Right kidney (tissue), 1 donor: Measurements from ENCODE around the gene PCIF1.
A peak's percentile ranks its signal among the peaks of the same experiment; 100 is the strongest.
"Not testable (repeated sequence)": the region's sequence is repeated elsewhere in the genome, so short reads cannot be mapped to it uniquely, and the experiment has no call there.

Source experiments
- DNase-seq: peaks from one replicate; pipeline ENCODE4 v3.0.0-alpha.2; 2016

PCIF1 gene

DNA sequence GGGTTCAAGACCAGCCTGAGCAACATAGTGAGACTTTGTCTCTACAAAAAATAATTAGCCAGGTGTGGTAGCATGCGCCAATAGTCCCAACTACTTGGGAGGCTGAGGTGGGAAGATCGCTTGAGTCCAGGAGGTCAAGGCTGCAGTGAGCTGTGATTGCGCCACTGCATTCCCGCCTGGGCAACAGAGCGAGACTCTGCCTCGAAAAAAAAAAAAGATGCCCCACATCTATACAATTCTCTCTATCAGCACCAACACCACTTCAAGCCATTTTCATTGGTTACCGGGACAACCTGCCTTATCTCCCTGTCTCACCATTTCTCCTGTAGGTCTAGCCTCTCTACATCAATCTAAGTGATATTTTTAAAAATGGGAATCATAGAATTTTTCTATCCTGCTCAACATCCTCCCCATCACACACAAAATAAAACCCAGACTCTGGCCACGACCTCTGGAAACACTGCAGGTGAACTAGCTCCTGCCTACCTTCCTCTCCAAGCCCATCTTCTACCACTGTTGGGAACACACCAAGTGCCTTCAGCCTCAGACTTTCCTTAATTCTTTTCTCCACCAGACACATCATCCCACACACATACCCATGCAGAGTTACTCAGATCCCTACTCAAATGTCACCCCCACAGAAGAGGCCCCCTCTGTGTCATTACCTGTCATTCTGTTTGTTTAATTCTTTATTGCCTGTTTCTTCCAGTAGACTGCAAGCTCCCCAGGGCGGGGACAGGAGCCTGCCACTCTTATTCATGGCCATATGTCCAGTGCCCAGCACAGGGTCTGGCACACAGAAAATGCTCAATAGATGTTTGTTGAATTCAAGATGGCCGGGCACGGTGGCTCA lies 12.9 kb upstream of the PCIF1 start:
- no peak for DNase-seq

- peak; percentile 48 for DNase-seq
These were observed 9.9 kb upstream of the PCIF1 start for GRCh38 chr20:45924391-45925261.

- no peak for DNase-seq
These were observed 8.5 kb upstream of the PCIF1 start for GRCh38 chr20:45925821-45926506.

- DNase-seq = no peak
These were observed 7.8 kb upstream of the PCIF1 start for GRCh38 chr20:45926731-45927070.

DNA sequence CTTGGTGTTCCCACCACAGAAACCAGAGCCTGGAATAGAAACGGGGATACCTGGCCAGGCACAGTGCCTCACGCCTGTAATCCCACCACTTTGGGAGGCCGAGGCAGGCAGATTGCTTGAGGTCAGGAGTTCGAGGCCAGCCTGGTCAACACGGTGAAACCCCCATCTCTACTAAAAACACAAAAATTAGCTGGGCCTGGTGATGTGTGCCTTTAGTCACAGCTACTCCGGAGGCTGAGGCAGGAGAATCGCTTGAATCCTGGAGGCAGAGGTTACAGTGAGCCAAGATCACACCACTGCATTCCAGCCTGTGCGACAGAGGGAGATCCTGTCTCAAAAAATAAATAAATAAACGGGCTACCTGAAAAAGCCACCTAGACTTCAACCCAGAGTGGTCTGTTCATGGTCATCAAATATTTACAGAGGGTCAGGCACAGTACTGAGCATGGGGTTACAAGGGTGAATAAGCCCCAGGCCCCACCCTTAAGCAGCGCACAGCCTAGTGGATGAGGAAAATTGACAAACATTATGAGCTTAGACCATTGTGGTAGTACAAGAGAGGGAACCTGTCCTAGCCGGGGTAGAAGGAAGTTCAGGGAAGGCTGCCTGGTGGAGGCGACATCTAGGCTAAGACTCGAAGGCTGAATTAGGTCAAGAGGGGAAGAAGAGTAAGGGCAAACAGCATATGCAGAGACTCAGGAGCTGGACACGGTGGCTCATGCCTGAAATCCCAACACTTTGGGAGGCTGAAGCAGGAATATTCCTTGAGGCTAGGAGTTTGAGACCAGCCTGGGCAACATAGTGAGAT lies 7.2 kb upstream of the PCIF1 start:
- DNase-seq = no peak

DNA sequence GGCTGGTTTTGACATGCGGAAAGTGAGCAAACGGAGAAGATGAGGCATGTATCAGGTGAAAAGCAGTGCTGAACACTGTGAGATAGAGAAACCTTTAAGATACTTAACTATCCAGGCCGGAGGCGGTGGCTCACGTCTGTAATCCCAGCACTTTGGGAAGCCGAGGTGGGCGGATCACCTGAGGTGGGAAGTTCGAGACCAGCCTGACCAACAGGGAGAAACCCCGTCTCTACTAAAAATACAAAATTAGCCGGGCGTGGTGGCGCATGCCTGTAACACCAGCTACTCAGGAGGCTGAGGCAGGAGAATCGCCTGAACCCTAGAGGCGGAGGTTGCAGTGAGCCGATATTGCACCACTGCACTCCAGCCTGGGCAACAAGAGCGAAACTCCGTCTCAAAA lies 2.8 kb upstream of the PCIF1 start:
- not testable (repeated sequence) for DNase-seq

DNA sequence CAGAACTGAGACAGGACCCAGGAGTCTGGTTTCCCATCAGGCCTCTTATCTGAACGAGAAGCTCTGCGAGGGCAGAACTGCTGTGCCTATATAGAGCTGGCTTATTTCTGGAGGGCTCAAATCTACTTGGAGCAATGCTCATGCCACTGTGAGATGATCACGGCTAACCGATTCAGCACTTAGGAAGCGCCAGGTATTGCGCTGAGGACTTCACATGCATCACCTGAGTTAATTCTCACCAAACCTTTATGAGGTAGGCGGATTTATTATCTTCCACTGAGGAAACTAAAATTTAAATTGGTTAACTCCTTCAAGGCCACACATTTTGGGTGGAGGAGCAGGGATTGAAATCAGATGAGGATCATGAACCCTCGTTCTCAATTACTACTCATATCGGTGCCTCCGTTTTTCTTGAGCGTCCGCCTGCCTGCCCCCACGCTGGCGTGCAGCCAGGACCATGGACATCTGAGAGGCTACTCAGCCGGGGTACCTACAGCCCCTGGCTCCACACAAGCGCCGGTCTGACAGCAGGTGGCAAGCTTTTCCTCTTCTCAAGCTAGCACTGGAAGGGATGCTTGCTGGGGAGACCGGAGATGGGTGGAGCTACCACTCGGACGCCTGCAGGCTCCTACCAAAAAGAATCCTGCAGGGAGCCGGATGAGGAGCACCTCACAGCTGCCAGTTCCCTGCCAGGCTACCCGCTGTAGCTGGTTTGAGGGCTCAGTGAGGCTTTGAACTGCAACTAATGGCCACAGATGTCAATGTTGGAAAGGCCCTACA lies 1.0 kb upstream of the PCIF1 start:
- DNase-seq = no peak

GRCh38 chr20:45934046-45934585 lies 367 bp upstream of the PCIF1 start:
- peak; percentile 68 for DNase-seq

- no peak for DNase-seq
These were observed 1.0 kb downstream of the PCIF1 start for GRCh38 chr20:45935416-45936046.

GRCh38 chr20:45937765-45938164 lies 3.3 kb downstream of the PCIF1 start:
- DNase-seq = no peak

DNA sequence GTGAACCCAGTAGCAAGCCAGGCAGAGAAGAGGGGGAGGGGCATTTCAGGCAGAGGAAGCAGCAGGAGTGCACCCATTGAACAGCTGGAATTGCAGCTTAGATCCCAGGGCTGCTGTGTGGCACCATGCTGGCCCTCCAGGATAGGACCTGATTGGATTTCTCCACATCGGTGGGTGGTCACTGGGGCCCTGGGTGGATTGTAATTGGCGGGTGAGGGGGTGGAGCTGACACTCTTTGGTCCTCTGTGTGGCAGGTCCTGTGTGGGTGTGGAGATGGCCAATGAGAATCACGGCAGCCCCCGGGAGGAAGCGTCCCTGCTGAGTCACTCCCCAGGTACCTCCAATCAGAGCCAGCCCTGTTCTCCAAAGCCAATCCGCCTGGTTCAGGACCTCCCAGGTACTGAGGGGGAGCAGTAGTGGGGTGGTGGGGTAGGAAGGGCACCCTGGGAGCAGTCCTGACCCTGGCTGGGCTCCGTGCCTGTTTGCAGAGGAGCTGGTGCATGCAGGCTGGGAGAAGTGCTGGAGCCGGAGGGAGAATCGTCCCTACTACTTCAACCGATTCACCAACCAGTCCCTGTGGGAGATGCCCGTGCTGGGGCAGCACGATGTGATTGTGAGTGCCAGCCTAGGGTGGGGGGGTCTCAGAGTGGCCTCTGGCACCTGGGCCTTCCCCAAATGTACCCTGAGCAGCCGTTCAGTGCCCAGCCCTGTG lies 4.4 kb downstream of the PCIF1 start:
- no peak for DNase-seq

DNA sequence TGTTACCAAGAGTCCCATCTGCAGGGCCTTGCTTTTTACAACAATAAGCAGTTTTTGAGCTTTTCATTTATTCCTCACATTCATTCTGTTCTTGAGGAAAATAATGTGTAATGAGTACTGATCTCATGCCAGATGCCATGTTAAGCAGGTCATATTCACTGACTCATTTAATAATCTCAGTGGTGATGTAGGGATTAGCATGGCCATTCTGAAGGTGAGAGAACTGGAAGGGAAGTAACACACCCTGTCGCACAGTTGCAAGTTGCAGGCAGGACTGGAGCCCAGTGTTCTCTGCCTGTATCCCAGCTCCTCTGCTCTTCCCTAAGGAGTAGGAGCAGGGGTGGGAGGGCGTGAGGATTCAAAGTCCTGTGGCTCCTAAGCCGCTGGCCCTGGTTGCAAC lies 5.6 kb downstream of the PCIF1 start:
- DNase-seq = no peak

DNA sequence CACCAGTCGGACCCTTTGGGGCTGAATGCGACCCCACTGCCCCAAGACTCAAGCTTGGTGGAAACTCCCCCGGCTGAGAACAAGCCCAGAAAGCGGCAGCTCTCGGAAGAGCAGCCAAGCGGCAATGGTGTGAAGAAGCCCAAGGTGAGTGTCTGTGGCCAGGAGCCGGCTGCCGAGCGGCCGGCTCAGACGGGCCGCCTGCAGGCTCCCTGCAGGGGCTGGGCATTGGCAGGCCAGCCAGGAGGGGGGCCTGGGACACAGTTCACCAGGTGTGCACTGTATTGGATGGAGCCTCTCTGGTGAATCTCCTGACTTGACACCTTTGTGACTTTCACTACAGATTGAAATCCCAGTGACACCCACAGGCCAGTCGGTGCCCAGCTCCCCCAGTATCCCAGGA lies 6.0 kb downstream of the PCIF1 start:
- no peak for DNase-seq

GRCh38 chr20:45943613-45944012 lies 9.1 kb downstream of the PCIF1 start:
- no peak for DNase-seq

DNA sequence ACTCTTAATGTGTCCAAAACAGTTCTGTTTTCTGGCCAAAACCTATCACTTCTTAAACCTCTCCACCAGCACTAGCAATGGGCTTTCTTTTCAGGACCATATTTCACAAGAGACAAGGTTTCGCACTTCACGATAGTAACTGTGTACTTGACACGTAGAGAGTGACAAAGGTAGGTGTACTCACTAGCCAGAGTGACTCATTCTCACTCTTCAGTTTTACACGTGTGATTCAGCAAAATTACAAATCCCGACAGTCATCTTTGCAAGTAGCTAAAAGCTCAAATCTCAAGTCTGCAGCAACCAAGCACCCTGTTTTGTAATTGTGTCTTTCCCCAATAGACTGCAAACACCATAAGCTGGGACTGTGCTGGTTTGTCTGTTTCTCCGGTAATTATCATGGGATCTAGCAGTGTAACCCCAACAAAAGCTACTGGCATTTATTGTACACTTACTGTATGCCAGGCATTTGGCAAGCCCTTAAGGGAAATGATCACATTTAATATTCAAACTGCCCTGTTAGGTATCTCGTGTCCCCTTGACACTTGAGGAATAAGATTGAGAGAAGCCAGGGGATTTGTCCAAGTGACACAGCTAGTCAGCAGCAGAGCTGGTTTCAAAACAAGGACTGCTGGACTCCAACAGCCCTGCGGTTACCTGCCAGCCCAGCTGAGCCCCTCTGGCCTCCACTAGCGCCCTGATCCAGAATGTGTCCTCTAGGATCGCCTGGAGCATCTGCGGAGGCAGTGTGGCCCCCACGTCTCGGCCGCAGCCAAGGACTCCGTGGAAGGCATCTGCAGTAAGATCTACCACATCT lies 9.9 kb downstream of the PCIF1 start:
- no peak for DNase-seq

DNA sequence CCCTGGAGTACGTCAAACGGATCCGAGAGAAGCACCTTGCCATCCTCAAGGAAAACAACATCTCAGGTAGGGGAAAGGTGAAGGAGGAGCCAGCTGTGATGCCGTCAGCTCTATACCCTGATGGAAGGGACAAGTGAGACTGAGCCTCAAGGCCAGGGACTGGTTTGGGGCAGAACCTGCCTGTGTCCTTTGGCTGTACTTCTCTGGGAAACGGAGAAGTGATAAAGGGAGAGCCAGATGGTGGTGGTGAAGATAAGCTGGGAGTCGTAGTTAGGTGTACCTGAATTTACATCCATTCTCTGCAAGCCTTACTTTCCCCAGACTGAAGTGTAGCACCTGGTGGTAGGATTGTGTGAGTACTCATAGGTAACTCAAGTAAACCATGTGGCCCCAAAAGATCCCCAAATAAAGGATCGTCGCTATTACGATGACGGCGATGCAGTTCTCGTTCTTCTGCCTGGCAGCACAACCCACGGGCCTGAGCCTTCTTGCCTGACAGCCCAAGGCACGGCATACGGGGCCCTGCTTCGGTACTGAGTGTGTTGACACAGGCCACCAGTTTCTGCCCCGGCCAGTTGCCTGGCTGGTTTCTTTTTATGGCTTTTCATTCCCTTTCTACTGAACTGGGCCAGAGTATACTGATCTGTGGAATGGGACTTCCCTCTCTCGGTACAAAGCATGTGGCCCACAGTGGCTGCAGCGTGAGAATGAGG lies 10.6 kb downstream of the PCIF1 start:
- DNase-seq = no peak

- DNase-seq = no peak
These were observed 11.2 kb downstream of the PCIF1 start for GRCh38 chr20:45945678-45946148.
